Motor neuron (in vitro differentiated cells): ENCODE results near the gene FKRP. TPM values are rescaled to one million over a fixed set of nuclear protein-coding genes. Genes with fewer than 3 reads are reported as not detected.

ENCODE experiments used
- ATAC-seq, 8 experiments: fragments of 200-7000 bp; cut with Tn5 transposase; replicated peaks in 6 of 8; 2 replicates each; pipeline ENCODE4 v1.8.0; 2021; ENCODE audit warnings: mild to moderate bottlenecking in 8 of 8, moderate library complexity in 8 of 8
- H3K27ac ChIP-seq, 2 donors: fragments of 250-450 bp; sonication (Bioruptor Pico); 2 replicates each; pipeline ENCODE4 v1.9.0; 2021; ENCODE audit warnings: antibody characterized with exemption in 2 of 2, mild to moderate bottlenecking in 2 of 2, moderate library complexity in 1 of 2
- H3K4me1 ChIP-seq, 2 donors: fragments of 250-450 bp; sonication (Bioruptor Pico); replicated peaks in 1 of 2; 2 replicates each; pipeline ENCODE4 v1.6.1; 2021; ENCODE audit warnings: antibody characterized with exemption in 2 of 2, mild to moderate bottlenecking in 2 of 2, moderate library complexity in 1 of 2
- H3K4me3 ChIP-seq, 5 donors: fragments of 250-450 bp; sonication (Bioruptor Pico); 2 replicates each; pipeline ENCODE4 v1.9.0; 2021; ENCODE audit warnings: antibody characterized with exemption in 5 of 5, mild to moderate bottlenecking in 5 of 5, moderate library complexity in 4 of 5
- WGBS, 10 experiments: fragments of 450-650 bp; shearing (Covaris generic); methylation state at CpG; one replicate each; pipeline ENCODE4 v1.0.0; 2022; 5-methylcytosine and 5-hydroxymethylcytosine counted together
- in situ Hi-C, 9 experiments: fragments of 400-800 bp; cut with MboI; loops; one replicate each; pipeline ENCODE4 v1.15.0; 2021; ENCODE audit warnings: low sequenced_read_pairs in 9 of 9, low pct_unique_long_range_greater_than_20kb in 2 of 9; ENCODE audit not compliant: unreplicated experiment in 9 of 9
- total RNA-seq, 8 experiments: library from RNA; unstranded; fragments of 300-600 nt; gene quantifications; 2 replicates each; pipeline versions ENCODE4 v1.2.3 to v1.2.4, GENCODE V29; 2022

The FKRP gene
- total RNA-seq, 8 experiments from 2014 or later, result 10.7 to 32.8 (median 19.1) TPM

DNA sequence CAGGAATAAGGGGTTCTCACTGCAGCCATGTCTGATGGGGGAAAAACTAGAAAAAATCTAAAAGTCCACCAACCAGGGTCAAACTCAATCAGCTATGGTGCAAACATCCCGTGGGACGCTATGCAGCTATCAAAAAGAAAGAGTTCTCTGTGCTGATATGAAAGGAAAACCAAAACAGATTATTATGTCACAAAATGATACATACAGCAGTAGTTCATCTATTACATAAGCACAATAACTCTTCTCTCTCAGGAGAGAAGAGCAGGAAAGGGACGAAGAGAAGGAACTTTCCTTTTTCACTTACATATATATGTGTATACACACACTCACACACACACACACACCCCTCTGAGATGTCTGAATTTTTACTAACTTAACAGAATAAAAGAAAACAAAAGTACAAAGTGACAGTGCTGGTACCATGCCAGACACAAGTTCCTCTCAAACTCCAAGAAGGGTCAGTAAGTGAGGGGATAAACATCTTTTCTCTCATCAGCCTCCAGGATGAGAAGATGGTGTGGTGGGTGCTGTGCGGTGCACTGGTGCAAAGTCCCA is 2.9 kb upstream of the FKRP start:
- in situ Hi-C loops, result no loop called here
- WGBS, 10 experiments, result 50 to 100% (median 90%) methylated on average over 1 to 4 of the region's 4 CpGs; no CpG with 5 or more reads in 1 of the 10 experiments
- peaks cover 19 to 22% of the 10 kb centered on the region in 2 donors for H3K4me1 ChIP-seq
- no peak for ATAC-seq
- H3K4me3 ChIP-seq, result no peak overlapping the region
- H3K27ac ChIP-seq, result no peak overlapping the region

- 72 to 93% (median 85%) methylated on average over 3 to 8 of the region's 12 CpGs; no CpG with 5 or more reads in 2 of the 10 experiments for WGBS, 10 experiments
- H3K4me1 ChIP-seq, result peaks cover 19 to 22% of the 10 kb centered on the region in 2 donors
- H3K27ac ChIP-seq, result no peak overlapping the region
- peak overlapping the region in 3 of 5 donors; percentile 90 to 99 (median 92) for H3K4me3 ChIP-seq
- in situ Hi-C loops, result no loop called here
- ATAC-seq, result no peak
Observed at GRCh38 chr19:46744005-46744691, 1.7 kb upstream of the FKRP start.

GRCh38 chr19:46745030-46745429 is 827 bp upstream of the FKRP start:
- Histone ChIP-seq H3K4me3 (peak overlapping the region; percentile 90 to 100 (median 99)), H3K4me1 (peaks cover 19 to 22% of the 10 kb centered on the region in 2 donors), H3K27ac (peak overlapping the region in 1 of 2 donors; percentile 99)
- in situ Hi-C loops, result no loop called here
- ATAC-seq, result peak in 2 of 8 experiments; percentile 7 to 12
- WGBS, 10 experiments, result 0 to 14% (median 13%) methylated on average over 1 to 3 of the region's 8 CpGs; no CpG with 5 or more reads in 5 of the 10 experiments

DNA sequence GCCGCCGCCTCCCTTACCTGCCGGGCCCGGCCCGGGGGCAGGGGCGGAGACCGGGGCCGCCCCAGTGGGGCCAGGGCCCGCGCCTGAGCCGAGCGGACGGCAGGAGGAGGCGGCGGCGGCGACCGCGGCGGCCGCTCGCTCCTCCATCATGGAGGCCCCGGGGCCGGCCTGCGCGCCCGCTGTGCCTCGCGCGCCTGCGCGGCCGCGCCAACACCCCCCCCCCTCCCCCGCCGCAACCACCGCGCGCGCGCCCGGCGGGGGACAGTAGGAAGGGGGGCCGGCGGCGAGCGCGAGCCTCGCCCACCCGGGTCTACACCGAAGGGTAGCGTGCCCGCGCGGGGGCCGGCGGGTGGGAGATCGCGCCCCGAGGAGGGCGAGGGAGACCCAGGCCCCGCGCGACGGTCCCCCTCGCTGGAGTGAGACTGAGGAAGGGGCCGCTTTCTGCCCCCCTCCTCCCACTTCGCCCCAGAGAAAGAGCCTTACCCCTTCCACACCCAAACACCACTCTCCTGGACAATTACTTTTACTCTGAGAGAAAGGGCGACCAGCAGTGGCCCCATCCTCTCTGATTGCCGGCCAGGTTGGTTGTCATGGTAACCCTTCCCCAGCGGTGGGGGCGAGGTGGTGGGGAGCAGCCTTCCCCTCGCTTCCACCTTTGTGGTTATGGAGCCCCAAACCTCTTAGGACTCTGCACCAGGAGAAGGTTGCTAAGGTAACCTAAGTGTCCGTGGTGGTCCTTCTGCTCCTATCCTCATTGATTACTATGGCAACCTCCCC is 612 bp downstream of the FKRP start, which contains the start of gene STRN4:
STRN4 (minus strand) TSS at position 170 of the 777 bp plus-strand sequence; CDS start at position 150, 20 bp downstream.
- WGBS, 10 experiments, result 0% methylated on average over 2 of the region's 74 CpGs; no CpG with 5 or more reads in 9 of the 10 experiments
- H3K4me3 ChIP-seq, result peak within 1 kb of the TSS; percentile 90 to 100 (median 99)
- in situ Hi-C loops, result no loop called here
- H3K4me1 ChIP-seq, result peaks cover 19 to 22% of the 10 kb centered on the region in 2 donors
- ATAC-seq, result peak; percentile 64 to 81 (median 75)
- H3K27ac ChIP-seq, result peak within 1 kb of the TSS; percentile 97 to 99

GRCh38 chr19:46748325-46749109 is 2.7 kb downstream of the FKRP start:
- no peak overlapping the region for H3K4me3 ChIP-seq
- peak in 1 of 8 experiments; percentile 4 for ATAC-seq
- peaks cover 19 to 22% of the 10 kb centered on the region in 2 donors for H3K4me1 ChIP-seq
- in situ Hi-C loops, result no loop called here
- WGBS, 10 experiments, result 70 to 100% (median 84%) methylated on average over 1 to 15 of the region's 21 CpGs; no CpG with 5 or more reads in 1 of the 10 experiments
- H3K27ac ChIP-seq, result peak overlapping the region in 1 of 2 donors; percentile 16

- in situ Hi-C loops, result loop anchor here in 3 of 9 experiments (10.0 to 25.0 kb wide), 2 partner anchors 81 to 234 kb away; no protein-coding TSS in a partner anchor
- WGBS, 10 experiments, result 0 to 100% (median 38%) methylated on average over 1 to 4 of the region's 4 CpGs; no CpG with 5 or more reads in 3 of the 10 experiments
- Histone ChIP-seq H3K4me1 (no peaks in the 10 kb centered on the region), H3K4me3 (no peak overlapping the region), H3K27ac (no peak overlapping the region)
- peak in 4 of 8 experiments; percentile 24 to 59 (median 54) for ATAC-seq
Observed at GRCh38 chr19:46753420-46754155, 7.7 kb downstream of the FKRP start.

DNA sequence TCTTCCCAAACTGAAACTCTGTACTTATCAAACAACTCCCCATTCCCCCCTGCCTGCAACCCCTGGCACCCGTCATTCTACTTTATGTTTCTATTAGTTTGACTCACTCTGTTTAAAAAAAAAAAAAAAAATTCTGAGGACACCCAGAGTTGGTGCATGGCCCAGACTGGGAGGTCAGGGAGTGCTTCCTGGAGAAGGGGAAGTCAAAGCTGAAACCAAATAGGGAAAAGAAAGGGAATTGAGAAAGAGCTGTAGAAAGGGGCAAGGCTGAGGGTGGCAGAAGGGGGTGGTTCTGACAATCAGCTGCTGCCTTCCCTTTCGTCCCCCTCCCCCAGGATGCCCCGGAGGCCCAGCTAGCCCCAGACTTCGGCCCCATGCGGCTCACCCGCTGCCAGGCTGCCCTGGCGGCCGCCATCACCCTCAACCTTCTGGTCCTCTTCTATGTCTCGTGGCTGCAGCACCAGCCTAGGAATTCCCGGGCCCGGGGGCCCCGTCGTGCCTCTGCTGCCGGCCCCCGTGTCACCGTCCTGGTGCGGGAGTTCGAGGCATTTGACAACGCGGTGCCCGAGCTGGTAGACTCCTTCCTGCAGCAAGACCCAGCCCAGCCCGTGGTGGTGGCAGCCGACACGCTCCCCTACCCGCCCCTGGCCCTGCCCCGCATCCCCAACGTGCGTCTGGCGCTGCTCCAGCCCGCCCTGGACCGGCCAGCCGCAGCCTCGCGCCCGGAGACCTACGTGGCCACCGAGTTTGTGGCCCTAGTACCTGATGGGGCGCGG is 9.4 kb downstream of the FKRP start:
- in situ Hi-C loops, result loop anchor here in 3 of 9 experiments (10.0 to 25.0 kb wide), 2 partner anchors 80 to 232 kb away; no protein-coding TSS in a partner anchor
- Histone ChIP-seq H3K4me1 (no peaks in the 10 kb centered on the region), H3K27ac (no peak overlapping the region), H3K4me3 (no peak overlapping the region)
- peak in 1 of 8 experiments; percentile 3 for ATAC-seq
- 63 to 100% (median 93%) methylated on average over 1 to 8 of the region's 39 CpGs; no CpG with 5 or more reads in 3 of the 10 experiments for whole genome bisulfite sequencing, 10 experiments

DNA sequence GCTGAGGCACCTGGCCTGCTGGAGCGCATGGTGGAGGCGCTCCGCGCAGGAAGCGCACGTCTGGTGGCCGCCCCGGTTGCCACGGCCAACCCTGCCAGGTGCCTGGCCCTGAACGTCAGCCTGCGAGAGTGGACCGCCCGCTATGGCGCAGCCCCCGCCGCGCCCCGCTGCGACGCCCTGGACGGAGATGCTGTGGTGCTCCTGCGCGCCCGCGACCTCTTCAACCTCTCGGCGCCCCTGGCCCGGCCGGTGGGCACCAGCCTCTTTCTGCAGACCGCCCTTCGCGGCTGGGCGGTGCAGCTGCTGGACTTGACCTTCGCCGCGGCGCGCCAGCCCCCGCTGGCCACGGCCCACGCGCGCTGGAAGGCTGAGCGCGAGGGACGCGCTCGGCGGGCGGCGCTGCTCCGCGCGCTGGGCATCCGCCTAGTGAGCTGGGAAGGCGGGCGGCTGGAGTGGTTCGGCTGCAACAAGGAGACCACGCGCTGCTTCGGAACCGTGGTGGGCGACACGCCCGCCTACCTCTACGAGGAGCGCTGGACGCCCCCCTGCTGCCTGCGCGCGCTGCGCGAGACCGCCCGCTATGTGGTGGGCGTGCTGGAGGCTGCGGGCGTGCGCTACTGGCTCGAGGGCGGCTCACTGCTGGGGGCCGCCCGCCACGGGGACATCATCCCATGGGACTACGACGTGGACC is 10.1 kb downstream of the FKRP start:
- Histone ChIP-seq H3K4me3 (no peak overlapping the region), H3K27ac (no peak overlapping the region), H3K4me1 (no peaks in the 10 kb centered on the region)
- in situ Hi-C loops, result loop anchor here in 3 of 9 experiments (10.0 to 25.0 kb wide), 2 partner anchors 79 to 231 kb away; no protein-coding TSS in a partner anchor
- WGBS, 10 experiments, result 87 to 94% (median 93%) methylated on average over 3 to 19 of the region's 86 CpGs; no CpG with 5 or more reads in 7 of the 10 experiments
- peak in 3 of 8 experiments; percentile 7 to 11 (median 10) for ATAC-seq

DNA sequence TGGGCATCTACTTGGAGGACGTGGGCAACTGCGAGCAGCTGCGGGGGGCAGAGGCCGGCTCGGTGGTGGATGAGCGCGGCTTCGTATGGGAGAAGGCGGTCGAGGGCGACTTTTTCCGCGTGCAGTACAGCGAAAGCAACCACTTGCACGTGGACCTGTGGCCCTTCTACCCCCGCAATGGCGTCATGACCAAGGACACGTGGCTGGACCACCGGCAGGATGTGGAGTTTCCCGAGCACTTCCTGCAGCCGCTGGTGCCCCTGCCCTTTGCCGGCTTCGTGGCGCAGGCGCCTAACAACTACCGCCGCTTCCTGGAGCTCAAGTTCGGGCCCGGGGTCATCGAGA is 10.7 kb downstream of the FKRP start:
- H3K4me3 ChIP-seq, result no peak overlapping the region
- WGBS, 10 experiments, result 100% methylated on average over 2 of the region's 30 CpGs; no CpG with 5 or more reads in 9 of the 10 experiments
- in situ Hi-C loops, result loop anchor here in 3 of 9 experiments (10.0 to 25.0 kb wide), 2 partner anchors 78 to 231 kb away; no protein-coding TSS in a partner anchor
- no peak overlapping the region for H3K27ac ChIP-seq
- H3K4me1 ChIP-seq, result no peaks in the 10 kb centered on the region
- ATAC-seq, result no peak

GRCh38 chr19:46759206-46759605 is 13.3 kb downstream of the FKRP start:
- no peak overlapping the region for H3K4me3 ChIP-seq
- WGBS, 10 experiments, result 20 to 92% (median 83%) methylated on average over 1 to 6 of the region's 6 CpGs; no CpG with 5 or more reads in 3 of the 10 experiments
- in situ Hi-C loops, result loop anchor here in 3 of 9 experiments (10.0 to 25.0 kb wide), 2 partner anchors 76 to 228 kb away; no protein-coding TSS in a partner anchor
- no peaks in the 10 kb centered on the region for H3K4me1 ChIP-seq
- H3K27ac ChIP-seq, result no peak overlapping the region
- ATAC-seq, result no peak
